GM19099 (cell line): ENCODE measurements around the gene PDLIM1.

Experiments used
- POLR2A ChIP-seq: IDR thresholded peaks from 3 replicates; pipeline ENCODE4 v1.6.1; 2011; ENCODE audit warnings: low read depth; ENCODE audit not compliant: insufficient read length; ENCODE audit errors: extremely low read depth

PDLIM1 gene

GRCh38 chr10:95303950-95304349 lies 13.1 kb upstream of the PDLIM1 start:
- no peak for TF ChIP-seq POLR2A

DNA sequence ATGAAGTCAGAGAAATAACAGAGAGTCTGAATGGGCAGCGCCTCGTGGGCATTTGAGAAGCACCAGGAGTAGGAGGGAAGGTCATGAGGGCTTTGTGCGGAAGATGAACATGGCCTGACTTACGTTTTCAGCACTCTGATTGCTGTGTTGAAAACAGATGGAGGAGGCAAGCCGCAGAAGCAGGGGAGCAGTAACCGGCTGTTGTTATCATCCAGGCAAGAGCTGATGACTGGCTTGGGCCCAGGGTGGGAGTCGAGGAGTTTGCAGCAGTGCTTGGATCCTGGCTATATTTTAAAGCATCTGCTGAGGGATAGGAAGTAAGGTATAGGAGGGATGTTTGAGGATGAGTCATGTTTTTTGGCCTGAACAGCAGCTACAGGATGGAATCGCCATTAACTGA lies 12.7 kb upstream of the PDLIM1 start:
- no peak for TF ChIP-seq POLR2A

DNA sequence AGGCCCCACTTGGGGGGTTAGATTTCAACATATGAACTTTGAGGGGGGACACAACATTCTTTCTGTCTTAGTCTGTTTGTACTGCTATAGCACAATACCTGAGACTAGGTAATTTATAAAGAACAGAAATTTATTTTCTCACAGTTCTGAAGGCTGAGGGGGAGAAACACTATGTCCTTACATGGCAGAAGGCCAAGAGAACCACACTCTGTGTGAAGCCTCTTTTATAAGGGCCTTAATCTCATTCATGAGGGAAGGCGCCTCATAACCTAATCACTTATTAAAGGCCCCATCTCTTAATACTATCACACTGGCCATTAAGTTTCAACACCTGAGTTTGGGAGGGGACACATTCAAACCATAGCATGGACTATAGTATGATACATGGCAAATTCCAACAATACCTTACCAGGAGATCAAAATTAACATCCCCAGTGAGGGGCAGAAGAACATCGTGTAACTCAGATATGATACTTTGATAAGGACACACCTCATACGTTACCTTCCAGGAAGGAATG lies 9.3 kb upstream of the PDLIM1 start:
- TF ChIP-seq POLR2A: no peak

DNA sequence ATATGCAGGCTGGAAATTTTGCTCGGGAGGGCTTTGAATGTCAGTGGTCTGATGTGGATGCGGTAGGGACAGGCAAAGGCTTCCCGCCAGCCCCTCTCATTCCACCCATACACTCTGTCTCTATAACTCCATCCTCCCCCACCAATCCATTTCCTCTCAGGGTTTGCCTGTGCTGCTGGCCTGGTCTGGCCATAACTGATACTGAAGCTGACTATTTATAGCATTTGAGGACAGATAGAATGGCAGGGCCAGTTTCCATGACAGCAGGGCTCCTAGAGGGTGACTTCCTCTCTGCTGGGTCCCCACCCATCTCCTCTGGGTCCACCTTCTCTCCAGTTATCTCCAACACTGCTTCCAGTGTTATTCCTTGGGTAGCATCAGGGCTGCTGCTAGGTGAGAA lies 6.6 kb upstream of the PDLIM1 start:
- peak; percentile 19 for TF ChIP-seq POLR2A

- TF ChIP-seq POLR2A: no peak
Measured at GRCh38 chr10:95296764-95297163, 6.0 kb upstream of the PDLIM1 start.

DNA sequence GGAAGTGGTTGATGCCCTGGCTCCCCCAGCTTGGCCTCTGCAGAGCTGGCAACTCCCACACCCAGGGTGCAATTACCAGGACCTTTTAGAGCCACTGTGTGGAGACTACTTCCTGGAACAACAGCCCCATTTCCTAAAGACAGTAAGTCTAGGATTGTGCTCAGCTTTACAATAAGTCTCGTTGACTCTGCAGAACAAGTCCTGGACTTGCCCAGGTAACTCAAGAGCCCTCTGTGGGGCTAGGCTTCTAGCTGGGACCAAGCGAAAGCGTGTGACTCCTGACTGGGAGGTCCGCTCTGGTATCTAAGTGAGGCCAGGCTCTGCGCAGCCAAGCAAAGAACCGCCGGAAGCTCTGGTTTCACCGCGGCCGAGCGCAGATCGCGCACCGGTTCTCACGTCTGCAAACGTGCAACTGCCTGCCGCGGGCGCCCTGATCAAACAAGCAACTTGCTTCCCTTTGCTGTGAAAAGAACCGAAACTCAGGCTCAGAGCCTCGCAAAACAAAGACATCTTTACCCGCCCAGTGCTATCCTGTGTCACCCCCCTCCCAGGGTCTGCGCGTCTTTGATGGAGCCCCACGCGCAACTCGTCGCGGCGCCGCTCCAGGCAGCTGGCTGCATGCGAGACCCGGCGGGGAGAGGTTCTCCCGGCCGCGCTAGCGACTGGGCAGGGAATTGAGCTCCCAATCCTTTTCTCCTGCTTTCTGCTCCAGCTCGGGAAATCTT lies 4.4 kb upstream of the PDLIM1 start:
- TF ChIP-seq POLR2A: peak; percentile 81

DNA sequence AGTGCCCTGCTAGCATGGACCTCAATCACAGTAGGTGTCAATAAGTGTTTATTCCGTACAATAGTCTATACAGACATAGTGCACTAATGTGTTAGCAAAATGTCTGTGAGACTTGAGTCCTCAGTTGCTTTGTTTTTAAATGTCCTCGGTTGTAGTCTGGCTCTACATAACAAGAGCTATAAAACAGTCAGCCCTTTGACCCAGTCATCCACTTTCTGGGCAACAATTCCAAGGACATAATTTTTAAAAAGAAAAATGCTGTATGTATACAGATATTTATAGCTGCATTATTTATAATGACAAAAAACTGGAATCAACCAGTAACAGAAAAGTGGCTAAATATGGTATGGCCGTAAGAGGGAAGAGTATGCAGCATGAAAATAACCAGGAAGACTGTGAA lies 2.8 kb upstream of the PDLIM1 start:
- TF ChIP-seq POLR2A: no peak

DNA sequence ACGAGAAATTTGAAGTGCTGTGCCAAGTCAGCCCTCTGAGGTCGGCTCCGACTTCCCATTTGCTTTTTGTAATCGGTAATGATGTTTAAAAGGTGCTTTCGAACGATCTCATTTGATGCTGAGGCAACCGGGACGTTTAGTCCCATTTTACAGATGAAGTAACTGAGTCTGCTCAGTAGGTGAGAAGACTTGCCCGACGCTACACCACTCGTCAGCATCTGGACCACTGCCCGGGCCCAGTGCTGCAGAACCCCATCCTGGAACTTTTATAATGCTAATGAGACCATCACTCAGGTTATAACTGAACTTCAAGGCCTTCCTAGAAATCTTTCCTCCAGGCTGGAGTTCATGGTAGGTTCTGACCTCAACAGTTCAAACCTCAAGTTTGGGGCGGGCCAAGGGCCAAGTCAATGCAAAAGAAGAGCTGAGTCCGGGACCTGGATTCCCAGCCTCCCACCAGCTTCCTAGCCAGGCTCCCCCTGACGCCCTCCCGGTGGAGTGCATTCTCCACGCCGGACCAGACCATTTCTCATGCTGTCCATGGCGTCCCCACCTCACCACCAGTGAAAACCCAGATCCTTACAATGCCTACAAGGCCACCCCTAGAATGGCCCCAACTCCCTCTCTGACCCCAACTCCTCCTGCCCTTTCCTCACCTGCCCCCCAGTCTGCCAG lies 699 bp upstream of the PDLIM1 start:
- no peak for TF ChIP-seq POLR2A

DNA sequence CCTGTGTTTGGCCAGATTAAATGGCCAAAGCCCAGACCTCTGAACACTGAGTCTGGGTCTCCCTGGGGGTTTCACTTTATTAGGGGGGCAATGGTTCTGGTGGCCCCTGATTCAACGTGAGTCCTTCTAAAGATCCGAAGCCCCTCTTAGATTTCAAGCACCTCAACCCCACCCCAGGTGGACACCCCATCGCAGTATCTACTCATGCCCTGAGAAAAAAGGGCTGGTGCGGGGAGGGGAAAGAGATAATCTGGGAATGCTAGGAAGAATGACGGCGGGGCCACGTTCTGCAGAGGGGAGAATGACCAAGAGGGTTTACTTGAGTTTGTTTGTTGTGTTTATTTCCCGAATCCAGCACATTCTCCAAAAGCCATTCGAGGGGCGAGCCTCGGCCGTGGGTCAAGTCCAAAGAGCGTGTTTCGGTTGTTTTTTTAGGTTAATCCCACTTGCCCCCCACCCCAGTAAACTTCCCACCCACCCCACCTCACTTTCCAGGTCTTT lies 832 bp downstream of the PDLIM1 start:
- TF ChIP-seq POLR2A: peak; percentile 26

DNA sequence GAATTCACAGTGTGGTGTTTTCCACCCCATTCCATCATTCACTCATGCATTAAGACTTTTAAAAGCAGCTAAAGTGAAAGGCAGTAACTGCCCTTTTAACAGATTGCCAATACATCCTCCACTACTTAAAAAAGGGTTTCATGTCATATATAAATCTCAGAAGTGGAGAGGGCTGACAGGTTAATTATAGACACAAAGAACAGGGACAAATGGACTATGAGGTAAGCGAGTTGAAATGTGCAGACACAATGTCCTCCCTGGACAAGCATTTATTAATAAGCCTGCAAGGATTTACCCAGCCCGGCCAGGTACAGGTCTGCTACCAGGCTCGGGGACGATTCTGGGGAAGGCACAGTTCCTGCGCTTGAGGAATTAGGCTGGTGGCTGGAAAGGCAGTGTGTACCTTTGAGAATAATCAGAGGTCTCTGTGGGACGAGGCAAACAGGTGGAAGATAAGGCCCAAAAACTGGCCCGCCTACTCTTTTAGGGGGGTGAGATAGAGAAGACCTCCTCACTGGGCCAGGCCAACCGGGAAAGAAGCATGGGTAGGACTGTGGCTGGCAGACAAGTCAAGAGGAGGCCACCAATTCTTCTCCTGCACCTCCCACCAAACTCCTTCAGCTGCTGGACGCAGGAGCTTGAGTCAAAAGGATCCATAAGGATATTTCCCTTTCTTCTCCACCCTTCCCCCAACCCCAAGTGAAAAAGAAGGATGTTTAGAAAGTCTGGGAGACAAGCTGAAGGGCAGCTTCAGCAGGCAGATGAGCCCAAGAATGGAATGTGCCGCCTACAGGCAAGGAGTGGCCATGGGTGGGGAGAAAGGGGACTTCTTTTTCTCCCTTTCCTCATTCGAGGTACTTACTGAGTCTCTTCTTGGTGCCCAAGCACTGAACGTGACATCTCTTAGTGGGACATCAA lies 1.5 kb downstream of the PDLIM1 start:
- TF ChIP-seq POLR2A: no peak

DNA sequence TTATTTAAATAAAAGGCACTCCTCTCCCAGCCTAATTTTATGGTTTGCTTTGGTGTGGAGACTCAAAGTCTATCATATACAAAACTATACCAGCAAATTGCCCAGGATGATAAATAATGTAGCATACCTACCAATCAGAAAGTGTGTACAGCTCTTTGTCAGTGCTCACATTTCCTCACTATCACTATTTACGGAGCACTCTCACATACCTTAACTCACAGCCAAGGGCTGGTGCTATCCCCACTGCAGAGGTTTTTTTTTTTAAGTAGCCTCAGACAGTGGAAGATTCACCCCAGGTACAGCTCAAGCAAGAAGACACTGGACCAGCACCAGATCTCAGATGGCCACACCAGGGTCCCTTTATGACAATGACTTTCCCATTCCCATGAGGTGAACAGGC lies 2.5 kb downstream of the PDLIM1 start:
- no peak for TF ChIP-seq POLR2A

DNA sequence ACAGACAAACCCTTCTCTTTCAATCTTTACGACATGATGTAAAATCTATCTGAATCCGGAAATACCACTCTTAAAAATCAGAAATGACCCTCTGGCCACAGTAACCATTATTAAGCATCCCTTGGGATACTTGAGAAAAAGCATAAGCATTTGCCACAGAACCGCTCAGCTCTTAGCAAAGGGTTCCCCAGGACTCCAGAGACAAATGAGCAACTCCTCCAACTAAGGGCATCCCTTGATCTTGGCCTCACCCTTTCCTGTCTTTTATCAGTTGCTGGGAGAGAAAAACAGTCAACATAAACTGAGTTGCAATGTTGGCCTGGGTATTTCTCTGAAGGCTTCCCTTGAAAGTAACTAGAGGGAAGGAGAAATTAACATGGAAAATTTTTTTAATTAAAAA lies 3.5 kb downstream of the PDLIM1 start:
- TF ChIP-seq POLR2A: no peak

DNA sequence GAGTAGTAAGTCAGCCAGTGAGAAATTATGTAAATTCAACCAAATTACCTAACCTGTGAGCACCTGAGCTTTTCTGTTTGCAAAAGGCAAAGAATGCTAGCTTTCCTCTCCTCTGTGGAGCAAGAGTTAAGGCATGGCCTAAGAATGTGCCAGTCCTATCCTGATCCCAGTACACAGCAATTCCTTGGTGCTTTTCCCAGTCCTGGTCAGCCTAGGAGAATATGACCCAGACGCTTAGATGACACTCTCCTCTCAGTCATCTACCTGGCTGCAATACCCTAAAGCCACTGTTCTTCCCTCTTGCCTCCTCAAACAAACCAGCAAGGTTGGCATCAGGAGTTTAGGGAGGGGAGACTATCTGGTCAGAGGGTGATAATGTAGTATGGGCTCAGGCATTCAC lies 4.1 kb downstream of the PDLIM1 start:
- no peak for TF ChIP-seq POLR2A

GRCh38 chr10:95285556-95285955 lies 5.2 kb downstream of the PDLIM1 start:
- TF ChIP-seq POLR2A: no peak

GRCh38 chr10:95284807-95285206 lies 6.0 kb downstream of the PDLIM1 start:
- no peak for TF ChIP-seq POLR2A

GRCh38 chr10:95282107-95282506 lies 8.7 kb downstream of the PDLIM1 start:
- TF ChIP-seq POLR2A: no peak

DNA sequence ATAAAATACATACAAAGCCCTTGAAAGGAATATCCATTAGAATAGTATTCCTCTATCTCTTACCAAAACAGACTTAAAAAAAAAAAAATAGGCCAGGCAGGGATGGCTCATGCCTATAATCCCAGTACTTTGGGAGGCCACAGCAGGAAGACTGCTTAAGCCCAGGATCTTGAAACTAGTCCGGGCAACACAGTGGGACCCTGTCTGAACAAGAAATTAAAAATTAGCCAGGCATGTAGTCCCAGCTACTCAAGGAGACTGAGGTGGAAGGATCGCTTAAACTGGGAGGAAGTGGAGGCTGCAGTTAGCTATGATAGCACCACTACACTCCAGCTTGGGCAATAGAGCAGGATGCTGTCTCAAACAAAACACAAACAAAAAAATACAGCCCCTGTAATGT lies 9.6 kb downstream of the PDLIM1 start:
- TF ChIP-seq POLR2A: no peak
